Kidney (tissue), 14 donors: ENCODE results near the gene IMMP2L. TPM values are rescaled to one million over a fixed set of nuclear protein-coding genes. Genes with fewer than 3 reads are reported as not detected.

Experiments used
- DNase-seq, 5 donors: peaks; one replicate each; pipeline ENCODE4 v3.0.0-alpha.2; 2013 to 2020
- FAIRE-seq: peaks from 2 replicates; lab custom pipeline; 2012; peaks lifted over from hg19 to GRCh38; lab: Jason Lieb, UNC
- H3K27ac ChIP-seq, 2 donors: one replicate each; pipeline ENCODE4 v1.7.0; 2013; ENCODE audit warnings: low read depth in 2 of 2, low read length in 2 of 2, inconsistent platforms in 1 of 2
- H3K27me3 ChIP-seq: one replicate; pipeline ENCODE4 v1.7.1; 2013; ENCODE audit warnings: low read length, inconsistent platforms; ENCODE audit not compliant: control insufficient read depth, insufficient read depth
- H3K36me3 ChIP-seq, 3 donors: one replicate each; pipeline versions ENCODE4 v1.7.0 to v1.7.1; 2013; ENCODE audit warnings: low read length in 3 of 3, control low read depth in 1 of 3, inconsistent platforms in 1 of 3; ENCODE audit not compliant: insufficient read depth in 3 of 3, control insufficient read depth in 2 of 3
- H3K4me1 ChIP-seq, 3 donors: one replicate each; pipeline versions ENCODE4 v1.7.0 to v1.7.1; 2013; ENCODE audit warnings: low read length in 3 of 3, inconsistent platforms in 1 of 3, low read depth in 1 of 3; ENCODE audit not compliant: control insufficient read depth in 2 of 3, insufficient read depth in 2 of 3
- H3K4me3 ChIP-seq, 3 donors: one replicate each; pipeline versions ENCODE4 v1.7.0 to v1.8.1; 2013; ENCODE audit warnings: low read length in 3 of 3, control low read depth in 1 of 3, inconsistent platforms in 1 of 3
- H3K9ac ChIP-seq, 3 donors: one replicate each; pipeline versions ENCODE4 v1.7.0 to v1.7.1; 2013; ENCODE audit warnings: low read length in 3 of 3, control low read depth in 1 of 3, inconsistent platforms in 1 of 3
- H3K9me3 ChIP-seq, 3 donors: one replicate each; pipeline versions ENCODE4 v1.7.0 to v1.7.1; 2013; ENCODE audit warnings: low read length in 3 of 3, control low read depth in 1 of 3, inconsistent platforms in 1 of 3; ENCODE audit not compliant: control insufficient read depth in 2 of 3, insufficient read depth in 1 of 3
- intact Hi-C: fragments of 100-400 bp; cut with DNase I; formaldehyde crosslinking; loops from one replicate; pipeline ENCODE4 v1.11.1; 2022
- polyA plus RNA-seq: library from polyadenylated mRNA; stranded (reverse); fragments of 350-450 nt; fragmentation: Illumina TruSeq; extraction: RNeasy Lipid Tissue Mini Kit (QIAGEN cat#74804); gene quantifications from one replicate; pipeline ENCODE4 v1.2.3, GENCODE V29; 2014; ENCODE audit warnings: low read depth, low replicate concordance; ENCODE audit not compliant: insufficient read depth
- total RNA-seq: library from RNA; stranded (reverse); fragmentation: NEBNext Ultra II Directional; extraction: Animal tissue kit (Norgen Biotek cat#: 25700); gene quantifications from one replicate; pipeline ENCODE4 v1.2.1, GENCODE V29; 2021
- TF ChIP-seq, protein P1 (sequence below): IDR thresholded peaks from 3 replicates; pipeline ENCODE4 v1.5.1; 2012; ENCODE audit warnings: mild to moderate bottlenecking, moderate library complexity, borderline replicate concordance; ENCODE audit not compliant: insufficient read depth; ENCODE audit errors: extremely low read depth
- donor health status: control.
- donor health status: control.
- donor health status: control.
- donor health status: control.
- donor health status: control.
- donor health status: DM: yes; HTN: yes; CAD: no.
- donor health status: Normal renal cell carcinoma (clear cell type).

Gene IMMP2L
- total and polyA plus RNA-seq, 2 donors from 2014 or later: 46.4 to 52.1 TPM

DNA sequence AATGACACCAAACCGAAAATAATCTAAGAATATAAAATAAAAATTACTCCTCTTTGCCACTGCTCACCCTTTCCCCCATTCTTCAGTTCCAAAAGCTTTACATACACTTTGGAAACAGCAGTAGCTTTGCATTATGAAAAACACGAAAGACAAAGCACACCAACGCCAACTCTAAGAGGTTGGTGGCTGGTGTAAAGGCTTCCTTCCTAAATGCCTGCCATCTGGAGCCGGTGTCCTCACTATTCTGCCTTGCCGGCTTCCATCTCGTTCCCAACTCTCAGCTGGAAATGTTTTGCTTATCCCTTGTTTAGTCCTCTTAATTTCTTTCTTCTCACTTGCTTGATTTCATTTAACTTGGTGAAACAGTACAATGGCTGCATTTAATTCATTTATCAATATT is 752.5 kb downstream of the IMMP2L start:
- intact Hi-C loops: no loop called here
- FAIRE-seq (no peak), DNase-seq (no peak)
- no peaks in the 10 kb centered on the region for H3K27me3 ChIP-seq
- H3K36me3 ChIP-seq: no peaks in the 10 kb centered on the region
- no peaks in the 10 kb centered on the region for H3K9me3 ChIP-seq
- no peaks in the 10 kb centered on the region for H3K4me1 ChIP-seq
- no peak overlapping the region for H3K27ac ChIP-seq
- H3K4me3 ChIP-seq: no peak overlapping the region
- no peak overlapping the region for H3K9ac ChIP-seq
- TF ChIP-seq, protein P1, sequence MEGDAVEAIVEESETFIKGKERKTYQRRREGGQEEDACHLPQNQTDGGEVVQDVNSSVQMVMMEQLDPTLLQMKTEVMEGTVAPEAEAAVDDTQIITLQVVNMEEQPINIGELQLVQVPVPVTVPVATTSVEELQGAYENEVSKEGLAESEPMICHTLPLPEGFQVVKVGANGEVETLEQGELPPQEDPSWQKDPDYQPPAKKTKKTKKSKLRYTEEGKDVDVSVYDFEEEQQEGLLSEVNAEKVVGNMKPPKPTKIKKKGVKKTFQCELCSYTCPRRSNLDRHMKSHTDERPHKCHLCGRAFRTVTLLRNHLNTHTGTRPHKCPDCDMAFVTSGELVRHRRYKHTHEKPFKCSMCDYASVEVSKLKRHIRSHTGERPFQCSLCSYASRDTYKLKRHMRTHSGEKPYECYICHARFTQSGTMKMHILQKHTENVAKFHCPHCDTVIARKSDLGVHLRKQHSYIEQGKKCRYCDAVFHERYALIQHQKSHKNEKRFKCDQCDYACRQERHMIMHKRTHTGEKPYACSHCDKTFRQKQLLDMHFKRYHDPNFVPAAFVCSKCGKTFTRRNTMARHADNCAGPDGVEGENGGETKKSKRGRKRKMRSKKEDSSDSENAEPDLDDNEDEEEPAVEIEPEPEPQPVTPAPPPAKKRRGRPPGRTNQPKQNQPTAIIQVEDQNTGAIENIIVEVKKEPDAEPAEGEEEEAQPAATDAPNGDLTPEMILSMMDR: no peak

DNA sequence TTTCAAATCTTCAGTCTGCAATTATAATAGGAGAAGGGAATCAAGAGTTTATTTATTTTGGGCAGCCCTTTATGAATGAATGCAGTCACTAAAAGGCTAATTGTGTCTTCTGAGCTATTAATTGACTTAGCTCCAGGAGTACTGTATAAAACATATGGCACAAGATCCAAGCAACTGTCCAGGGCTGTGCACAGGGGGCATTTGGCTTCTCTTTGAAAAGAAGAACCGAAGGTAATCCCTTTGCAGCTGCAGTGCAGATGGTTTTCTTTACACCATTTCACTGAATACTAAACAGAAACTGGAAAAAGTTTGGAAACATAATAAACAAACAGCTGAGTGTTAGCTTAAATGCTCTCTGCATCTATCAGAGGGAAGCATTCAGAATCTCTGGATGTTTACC is 753.9 kb downstream of the IMMP2L start:
- DNase-seq (no peak), FAIRE-seq (no peak)
- H3K4me1 ChIP-seq: no peaks in the 10 kb centered on the region
- H3K27ac ChIP-seq: no peak overlapping the region
- no peaks in the 10 kb centered on the region for H3K9me3 ChIP-seq
- intact Hi-C loops: no loop called here
- no peaks in the 10 kb centered on the region for H3K36me3 ChIP-seq
- no peaks in the 10 kb centered on the region for H3K27me3 ChIP-seq
- H3K9ac ChIP-seq: no peak overlapping the region
- TF ChIP-seq, protein P1: no peak
- H3K4me3 ChIP-seq: no peak overlapping the region

DNA sequence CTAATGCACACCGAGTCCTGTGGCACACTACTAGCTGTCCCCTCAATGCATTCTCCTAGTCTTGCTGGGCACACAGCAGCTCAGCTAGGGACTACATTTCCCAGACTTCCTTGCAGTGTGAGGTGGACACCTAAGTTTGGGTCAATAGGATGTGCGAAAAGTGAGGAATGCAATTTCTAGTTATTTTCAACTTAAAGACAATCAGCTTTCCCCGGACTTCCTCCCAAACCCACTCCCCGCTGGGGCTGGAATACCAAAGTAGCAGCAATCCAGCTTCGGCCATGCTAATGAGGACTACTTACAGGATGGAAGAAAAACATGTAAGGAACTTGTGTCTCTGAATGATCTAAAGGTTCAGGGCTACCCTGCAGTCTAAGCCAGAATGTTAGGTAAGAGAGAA is 757.8 kb downstream of the IMMP2L start:
- no peak overlapping the region for H3K4me3 ChIP-seq
- H3K36me3 ChIP-seq: no peaks in the 10 kb centered on the region
- intact Hi-C loops: no loop called here
- H3K27me3 ChIP-seq: no peaks in the 10 kb centered on the region
- no peak for FAIRE-seq
- DNase-seq: no peak
- TF ChIP-seq, protein P1: no peak
- no peak overlapping the region for H3K27ac ChIP-seq
- no peaks in the 10 kb centered on the region for H3K4me1 ChIP-seq
- no peaks in the 10 kb centered on the region for H3K9me3 ChIP-seq
- no peak overlapping the region for H3K9ac ChIP-seq

DNA sequence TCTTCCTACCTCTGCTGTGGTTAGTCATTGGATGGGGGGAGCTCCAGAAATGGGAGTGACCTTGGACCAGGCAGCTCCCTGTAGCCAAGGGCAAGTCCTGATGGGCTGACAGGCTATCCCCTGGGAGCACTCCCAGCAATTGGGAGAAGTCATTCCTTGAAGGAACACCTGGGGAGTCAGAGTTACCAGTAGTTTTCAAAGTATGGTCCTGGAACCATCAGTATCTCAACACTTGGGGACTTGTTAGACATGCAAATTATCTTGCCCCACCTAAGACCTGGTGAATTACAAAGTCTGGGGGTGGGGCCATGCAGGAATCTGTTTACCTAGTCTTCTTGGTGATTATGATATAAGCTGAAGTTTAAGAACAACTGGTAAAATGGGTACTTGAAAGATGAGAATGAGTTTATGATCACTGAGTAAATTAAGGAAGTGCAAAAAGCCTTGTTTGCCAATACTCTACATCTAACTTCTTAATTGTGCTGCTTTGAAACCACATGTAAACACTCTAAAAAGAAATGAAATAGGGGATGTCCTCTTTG is 758.6 kb downstream of the IMMP2L start:
- TF ChIP-seq, protein P1: no peak
- no peaks in the 10 kb centered on the region for H3K9me3 ChIP-seq
- H3K4me1 ChIP-seq: no peaks in the 10 kb centered on the region
- no peaks in the 10 kb centered on the region for H3K27me3 ChIP-seq
- H3K27ac ChIP-seq: no peak overlapping the region
- H3K4me3 ChIP-seq: no peak overlapping the region
- no peak for FAIRE-seq
- H3K36me3 ChIP-seq: no peaks in the 10 kb centered on the region
- no peak overlapping the region for H3K9ac ChIP-seq
- DNase-seq: no peak
- intact Hi-C loops: no loop called here
